ENCODE measurements around the gene KREMEN2. TPM values are rescaled to one million over a fixed set of nuclear protein-coding genes. Genes with fewer than 3 reads are reported as not detected.

The KREMEN2 gene
- total RNA-seq, 1 experiment from 2014 or later = 7.5 TPM

DNA sequence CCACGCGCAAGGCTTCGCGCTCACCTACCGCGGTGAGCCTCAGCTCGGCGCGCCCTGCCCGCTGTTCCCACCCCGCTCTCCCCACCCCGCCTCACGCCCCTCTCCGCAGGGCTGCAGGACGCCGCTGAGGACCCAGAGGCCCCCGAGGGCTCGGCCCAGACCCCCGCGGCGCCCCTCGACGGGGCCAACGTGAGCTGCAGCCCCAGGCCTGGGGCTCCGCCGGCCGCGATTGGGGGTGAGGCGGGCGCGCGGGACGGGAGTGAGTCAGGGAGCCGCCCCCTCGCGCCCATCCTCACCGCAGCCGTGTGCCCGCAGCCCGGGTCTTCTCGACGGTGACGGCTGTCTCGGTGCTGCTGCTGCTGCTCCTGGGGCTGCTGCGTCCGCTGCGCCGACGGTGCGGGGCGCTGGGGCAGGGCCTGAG, 3.1 kb downstream of the KREMEN2 start (continued):
- no peak for TF ChIP-seq TEAD4 (CRISPR knock-in tag; IDR thresholded peaks at IDR 0.05)
- no peak for TF ChIP-seq TP53 (CRISPR knock-in tag; IDR thresholded peaks at IDR 0.05)
- TF ChIP-seq ZNF423 (CRISPR knock-in tag; IDR thresholded peaks at IDR 0.05) = no peak

DNA sequence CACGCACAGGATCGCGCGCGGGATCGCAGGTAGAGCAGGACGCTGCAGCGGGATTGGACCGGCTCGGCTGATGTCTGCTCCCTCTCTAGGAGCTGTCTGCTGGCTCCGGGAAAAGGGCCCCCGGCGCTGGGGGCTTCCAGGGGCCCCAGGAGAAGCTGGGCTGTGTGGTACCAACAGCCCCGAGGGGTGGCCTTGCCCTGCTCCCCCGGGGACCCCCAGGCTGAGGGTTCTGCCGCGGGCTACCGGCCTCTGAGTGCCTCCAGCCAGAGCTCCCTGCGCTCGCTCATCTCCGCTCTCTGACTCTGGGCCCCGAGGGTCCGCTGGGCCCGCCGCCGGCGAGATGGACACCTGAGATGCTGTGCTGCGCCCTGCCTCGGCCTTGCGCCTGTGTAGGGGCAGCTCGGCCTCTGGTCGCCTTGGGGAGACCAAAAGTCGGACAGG, 3.7 kb downstream of the KREMEN2 start:
- no peak for ATAC-seq
- no peak for DNase-seq (ENCODE audit: low spot score)
- Mint-ChIP-seq H3K4me3 (peak overlapping the region; percentile 66), H3K4me1 (peaks cover 29% of the 10 kb centered on the region), H3K36me3 (peaks cover 9% of the 10 kb centered on the region; the same call in 1 of the 2 replicates), H3K9me3 (no peaks in the 10 kb centered on the region), H3K27ac (no peak overlapping the region), H3K27me3 (ENCODE audit: low read depth) (peaks cover 35% of the 10 kb centered on the region)
- no peak for TF ChIP-seq ZNF121 (CRISPR knock-in tag; IDR thresholded peaks at IDR 0.05)
- TF ChIP-seq TCF7 (CRISPR knock-in tag; IDR thresholded peaks at IDR 0.05; ENCODE audit: low read depth) = no peak
- TF ChIP-seq ZNF416 (CRISPR knock-in tag; IDR thresholded peaks at IDR 0.05) = no peak
- ChIA-PET POLR2A (interaction anchor here (0.8 to 1.6 kb wide), 3 partner anchors 23 to 55 kb away, joined by 3 to 4 read pairs (median 3); no protein-coding TSS in a partner anchor), CTCF (interaction anchor here (0.6 to 1.8 kb wide), 8 partner anchors 14 to 267 kb away, joined by 3 to 17 read pairs (median 5); partner anchors contain the start of genes TNFRSF12A and ZNF200)

GRCh38 chr16:2968368-2968737, 4.3 kb downstream of the KREMEN2 start:
- no peak overlapping the region for H3K27ac Mint-ChIP-seq
- H3K27me3 Mint-ChIP-seq (ENCODE audit: low read depth) = peaks cover 33% of the 10 kb centered on the region
- H3K9me3 Mint-ChIP-seq = no peaks in the 10 kb centered on the region
- no peak for ATAC-seq
- CTCF ChIA-PET = interaction anchor here (1.3 to 1.8 kb wide), 2 partner anchors 14 to 52 kb away, joined by 7 to 17 read pairs; partner anchors contain the start of gene TNFRSF12A
- peaks cover 9% of the 10 kb centered on the region; the same call in 1 of the 2 replicates for H3K36me3 Mint-ChIP-seq
- H3K4me3 Mint-ChIP-seq = peak overlapping the region; percentile 66
- H3K4me1 Mint-ChIP-seq = peaks cover 27% of the 10 kb centered on the region
- no peak for DNase-seq (ENCODE audit: low spot score)
- POLR2A ChIA-PET = interaction anchor here (0.8 kb wide), 1 partner anchor 22 kb away, joined by 3 read pairs; no protein-coding TSS in a partner anchor
- TF ChIP-seq ZNF416 (CRISPR knock-in tag; IDR thresholded peaks at IDR 0.05) = no peak
- TF ChIP-seq, protein P1, sequence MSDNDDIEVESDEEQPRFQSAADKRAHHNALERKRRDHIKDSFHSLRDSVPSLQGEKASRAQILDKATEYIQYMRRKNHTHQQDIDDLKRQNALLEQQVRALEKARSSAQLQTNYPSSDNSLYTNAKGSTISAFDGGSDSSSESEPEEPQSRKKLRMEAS (CRISPR knock-in tag; IDR thresholded peaks at IDR 0.05) = no peak
- no peak for TF ChIP-seq ATF1 (CRISPR knock-in tag; IDR thresholded peaks at IDR 0.05)
- TF ChIP-seq, protein P2, sequence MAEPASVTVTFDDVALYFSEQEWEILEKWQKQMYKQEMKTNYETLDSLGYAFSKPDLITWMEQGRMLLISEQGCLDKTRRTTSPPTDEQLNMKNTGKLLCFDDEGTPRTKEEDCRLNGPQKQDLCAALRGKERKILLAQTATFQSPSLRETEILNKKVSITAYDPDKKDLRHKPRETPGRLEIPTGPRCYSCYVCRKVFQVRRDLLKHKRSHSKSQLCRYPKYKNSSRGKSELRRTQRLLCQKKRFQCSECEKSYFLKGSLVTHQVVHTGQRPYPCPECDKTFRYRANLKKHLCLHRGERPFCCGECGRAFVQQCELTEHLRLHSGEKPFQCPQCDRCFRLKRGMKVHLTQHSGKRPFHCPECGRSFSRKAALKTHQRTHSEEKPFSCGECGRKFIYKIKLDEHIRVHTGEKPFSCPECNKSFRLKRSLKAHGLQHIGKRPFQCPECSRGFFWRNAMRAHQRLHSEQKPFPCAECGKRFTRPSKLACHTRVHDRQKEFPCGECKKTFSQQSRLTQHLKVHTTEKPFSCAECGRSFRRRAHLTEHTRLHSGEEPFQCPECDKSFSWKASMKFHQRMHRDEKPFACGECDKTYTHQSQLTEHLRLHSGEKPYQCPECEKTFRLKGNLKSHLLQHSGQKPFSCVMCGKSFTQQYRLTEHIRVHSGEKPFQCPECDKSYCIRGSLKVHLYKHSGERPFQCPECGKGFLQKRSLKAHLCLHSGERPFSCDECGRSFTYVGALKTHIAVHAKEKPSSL (CRISPR knock-in tag; conservative IDR thresholded peaks at IDR 0.05) = no peak
- no peak for TF ChIP-seq KAT7 (CRISPR knock-in tag; IDR thresholded peaks at IDR 0.05; ENCODE audit: borderline replicate concordance)
- no peak for TF ChIP-seq EMX1 (CRISPR knock-in tag; IDR thresholded peaks at IDR 0.05)
- TF ChIP-seq HMGA2 (CRISPR knock-in tag; IDR thresholded peaks at IDR 0.05) = no peak
- TF ChIP-seq JAZF1 (CRISPR knock-in tag; IDR thresholded peaks at IDR 0.05) = no peak
- TF ChIP-seq MYBL2 (CRISPR knock-in tag; IDR thresholded peaks at IDR 0.05) = no peak
- TF ChIP-seq, protein P3, sequence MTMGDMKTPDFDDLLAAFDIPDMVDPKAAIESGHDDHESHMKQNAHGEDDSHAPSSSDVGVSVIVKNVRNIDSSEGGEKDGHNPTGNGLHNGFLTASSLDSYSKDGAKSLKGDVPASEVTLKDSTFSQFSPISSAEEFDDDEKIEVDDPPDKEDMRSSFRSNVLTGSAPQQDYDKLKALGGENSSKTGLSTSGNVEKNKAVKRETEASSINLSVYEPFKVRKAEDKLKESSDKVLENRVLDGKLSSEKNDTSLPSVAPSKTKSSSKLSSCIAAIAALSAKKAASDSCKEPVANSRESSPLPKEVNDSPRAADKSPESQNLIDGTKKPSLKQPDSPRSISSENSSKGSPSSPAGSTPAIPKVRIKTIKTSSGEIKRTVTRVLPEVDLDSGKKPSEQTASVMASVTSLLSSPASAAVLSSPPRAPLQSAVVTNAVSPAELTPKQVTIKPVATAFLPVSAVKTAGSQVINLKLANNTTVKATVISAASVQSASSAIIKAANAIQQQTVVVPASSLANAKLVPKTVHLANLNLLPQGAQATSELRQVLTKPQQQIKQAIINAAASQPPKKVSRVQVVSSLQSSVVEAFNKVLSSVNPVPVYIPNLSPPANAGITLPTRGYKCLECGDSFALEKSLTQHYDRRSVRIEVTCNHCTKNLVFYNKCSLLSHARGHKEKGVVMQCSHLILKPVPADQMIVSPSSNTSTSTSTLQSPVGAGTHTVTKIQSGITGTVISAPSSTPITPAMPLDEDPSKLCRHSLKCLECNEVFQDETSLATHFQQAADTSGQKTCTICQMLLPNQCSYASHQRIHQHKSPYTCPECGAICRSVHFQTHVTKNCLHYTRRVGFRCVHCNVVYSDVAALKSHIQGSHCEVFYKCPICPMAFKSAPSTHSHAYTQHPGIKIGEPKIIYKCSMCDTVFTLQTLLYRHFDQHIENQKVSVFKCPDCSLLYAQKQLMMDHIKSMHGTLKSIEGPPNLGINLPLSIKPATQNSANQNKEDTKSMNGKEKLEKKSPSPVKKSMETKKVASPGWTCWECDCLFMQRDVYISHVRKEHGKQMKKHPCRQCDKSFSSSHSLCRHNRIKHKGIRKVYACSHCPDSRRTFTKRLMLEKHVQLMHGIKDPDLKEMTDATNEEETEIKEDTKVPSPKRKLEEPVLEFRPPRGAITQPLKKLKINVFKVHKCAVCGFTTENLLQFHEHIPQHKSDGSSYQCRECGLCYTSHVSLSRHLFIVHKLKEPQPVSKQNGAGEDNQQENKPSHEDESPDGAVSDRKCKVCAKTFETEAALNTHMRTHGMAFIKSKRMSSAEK (CRISPR knock-in tag; IDR thresholded peaks at IDR 0.05; ENCODE audit: borderline replicate concordance) = no peak
- no peak for TF ChIP-seq CREB1 (CRISPR knock-in tag; IDR thresholded peaks at IDR 0.05)
- TF ChIP-seq ATF2 (CRISPR knock-in tag; IDR thresholded peaks at IDR 0.05; ENCODE audit: borderline replicate concordance, low read depth) = no peak
- no peak for TF ChIP-seq USF1 (CRISPR knock-in tag; IDR thresholded peaks at IDR 0.05)
- TF ChIP-seq E2F4 (CRISPR knock-in tag; IDR thresholded peaks at IDR 0.05; ENCODE audit: borderline replicate concordance, low read depth) = no peak
- TF ChIP-seq, protein P4, sequence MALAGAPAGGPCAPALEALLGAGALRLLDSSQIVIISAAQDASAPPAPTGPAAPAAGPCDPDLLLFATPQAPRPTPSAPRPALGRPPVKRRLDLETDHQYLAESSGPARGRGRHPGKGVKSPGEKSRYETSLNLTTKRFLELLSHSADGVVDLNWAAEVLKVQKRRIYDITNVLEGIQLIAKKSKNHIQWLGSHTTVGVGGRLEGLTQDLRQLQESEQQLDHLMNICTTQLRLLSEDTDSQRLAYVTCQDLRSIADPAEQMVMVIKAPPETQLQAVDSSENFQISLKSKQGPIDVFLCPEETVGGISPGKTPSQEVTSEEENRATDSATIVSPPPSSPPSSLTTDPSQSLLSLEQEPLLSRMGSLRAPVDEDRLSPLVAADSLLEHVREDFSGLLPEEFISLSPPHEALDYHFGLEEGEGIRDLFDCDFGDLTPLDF (CRISPR knock-in tag; IDR thresholded peaks at IDR 0.05) = no peak
- TF ChIP-seq ZNF138 (CRISPR knock-in tag; conservative IDR thresholded peaks at IDR 0.05) = no peak
- no peak for TF ChIP-seq NR3C1 (CRISPR knock-in tag; conservative IDR thresholded peaks at IDR 0.05; ENCODE audit: low read depth)
